NCI-H1436 (cell line): Measurements from ENCODE around the gene ARHGAP4.

ENCODE experiments used
- DNase-seq: peaks from one replicate; lab custom pipeline; 2025; lab: John Stamatoyannopoulos, UW

The ARHGAP4 gene

DNA sequence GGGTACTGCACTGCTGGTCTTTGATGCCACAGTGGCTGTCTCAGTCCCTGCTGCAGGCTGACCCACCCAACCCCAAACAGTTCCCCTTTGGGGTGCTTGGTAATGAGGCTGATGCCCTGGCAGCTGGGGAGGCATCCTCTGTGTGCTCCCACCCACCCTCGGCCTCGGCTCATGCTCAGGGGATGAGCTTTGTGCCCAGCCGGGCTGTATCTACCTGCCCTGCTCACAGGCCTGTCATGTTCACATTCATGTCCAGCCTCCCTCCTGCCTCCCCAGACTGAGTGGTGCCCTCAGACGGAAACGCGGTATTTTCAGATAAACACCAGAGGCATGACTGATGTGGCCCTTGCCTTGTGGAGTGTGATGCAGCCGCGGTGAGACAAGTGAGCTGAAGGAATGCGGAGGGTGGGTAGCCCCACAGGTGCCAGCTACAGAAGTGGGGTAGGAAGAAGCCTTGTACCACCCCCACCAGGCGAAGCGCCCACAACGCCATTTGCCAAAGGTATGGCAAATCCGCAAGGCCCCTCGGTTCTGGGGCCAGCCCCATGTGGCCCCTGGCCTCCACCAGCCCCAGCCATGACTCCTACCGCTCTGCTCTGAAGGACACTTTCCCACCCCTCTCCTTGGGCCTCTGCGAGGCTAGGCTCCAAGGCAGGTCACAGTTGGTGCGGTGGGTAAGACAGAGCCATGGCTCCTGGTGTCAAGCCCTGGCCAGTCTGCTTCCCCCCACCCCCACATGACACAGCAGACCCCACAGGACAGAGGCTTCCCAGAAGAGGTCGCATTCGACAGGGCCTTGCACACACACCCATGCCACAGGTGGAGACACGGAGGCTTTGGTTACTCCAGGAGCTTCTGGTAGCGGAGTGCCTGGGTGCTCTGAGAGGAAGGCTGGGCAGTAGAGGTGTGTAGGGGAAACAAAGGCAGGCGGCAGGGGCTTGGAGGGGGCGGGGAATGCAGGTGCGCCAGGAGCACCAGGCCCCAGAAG, 20.2 kb upstream of the ARHGAP4 start:
- no peak for DNase-seq

DNA sequence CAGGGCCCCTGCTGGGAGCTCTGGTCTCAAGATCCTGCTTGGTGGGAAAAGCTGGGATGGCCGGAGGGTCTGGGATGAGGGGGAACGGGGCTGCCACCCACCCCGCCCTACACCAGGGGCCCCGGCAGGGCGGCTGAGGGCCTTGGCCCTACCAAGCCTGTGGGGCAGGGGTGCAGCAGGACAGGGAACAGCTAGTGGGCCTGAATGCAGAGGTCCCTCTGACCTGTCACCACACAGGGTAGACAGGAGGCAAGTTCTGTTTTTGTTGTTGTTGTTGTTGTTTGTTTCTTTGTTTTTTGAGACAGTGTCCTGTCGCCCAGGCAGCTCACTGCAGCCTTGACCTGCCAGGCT, 18.7 kb upstream of the ARHGAP4 start:
- no peak for DNase-seq

DNA sequence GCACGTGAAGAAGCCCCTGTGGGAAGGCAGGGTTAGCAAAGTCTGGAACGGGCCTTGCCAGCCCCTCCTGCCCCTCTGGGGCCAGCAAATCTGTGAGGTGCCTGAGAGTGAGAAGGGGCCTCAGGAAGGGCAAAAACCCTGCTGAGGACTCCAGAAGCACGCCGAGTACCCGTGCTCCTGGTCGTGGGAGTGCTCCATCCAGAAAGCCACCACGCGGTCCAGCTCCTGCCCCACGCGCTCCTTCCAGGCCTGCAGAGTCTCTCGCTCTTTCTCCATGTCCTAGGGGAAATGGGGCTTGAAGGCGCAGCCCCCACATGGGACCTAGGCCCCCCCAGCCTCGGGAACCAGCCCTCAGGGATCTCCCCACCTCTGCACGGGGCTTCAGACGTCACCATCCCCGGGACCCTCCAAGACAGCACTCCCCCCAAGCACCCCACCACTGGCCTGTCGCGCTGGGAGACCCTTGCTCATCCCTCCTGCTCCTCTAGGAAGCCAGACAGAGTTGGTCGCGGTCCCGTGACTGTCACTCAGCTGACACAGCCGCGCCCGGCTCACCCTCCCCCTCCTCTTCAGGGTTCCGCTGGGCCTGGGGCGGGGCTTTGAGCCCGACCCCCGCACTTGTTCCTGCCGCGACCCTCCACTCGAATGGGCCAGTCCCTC, 18.2 kb upstream of the ARHGAP4 start, which contains the start of gene RENBP:
Gene RENBP, minus strand, starts transcription at position 504 of the 660 bp plus-strand sequence. Its CDS starts 33 bp downstream, at position 471.
- DNase-seq, result peak; percentile 52

DNA sequence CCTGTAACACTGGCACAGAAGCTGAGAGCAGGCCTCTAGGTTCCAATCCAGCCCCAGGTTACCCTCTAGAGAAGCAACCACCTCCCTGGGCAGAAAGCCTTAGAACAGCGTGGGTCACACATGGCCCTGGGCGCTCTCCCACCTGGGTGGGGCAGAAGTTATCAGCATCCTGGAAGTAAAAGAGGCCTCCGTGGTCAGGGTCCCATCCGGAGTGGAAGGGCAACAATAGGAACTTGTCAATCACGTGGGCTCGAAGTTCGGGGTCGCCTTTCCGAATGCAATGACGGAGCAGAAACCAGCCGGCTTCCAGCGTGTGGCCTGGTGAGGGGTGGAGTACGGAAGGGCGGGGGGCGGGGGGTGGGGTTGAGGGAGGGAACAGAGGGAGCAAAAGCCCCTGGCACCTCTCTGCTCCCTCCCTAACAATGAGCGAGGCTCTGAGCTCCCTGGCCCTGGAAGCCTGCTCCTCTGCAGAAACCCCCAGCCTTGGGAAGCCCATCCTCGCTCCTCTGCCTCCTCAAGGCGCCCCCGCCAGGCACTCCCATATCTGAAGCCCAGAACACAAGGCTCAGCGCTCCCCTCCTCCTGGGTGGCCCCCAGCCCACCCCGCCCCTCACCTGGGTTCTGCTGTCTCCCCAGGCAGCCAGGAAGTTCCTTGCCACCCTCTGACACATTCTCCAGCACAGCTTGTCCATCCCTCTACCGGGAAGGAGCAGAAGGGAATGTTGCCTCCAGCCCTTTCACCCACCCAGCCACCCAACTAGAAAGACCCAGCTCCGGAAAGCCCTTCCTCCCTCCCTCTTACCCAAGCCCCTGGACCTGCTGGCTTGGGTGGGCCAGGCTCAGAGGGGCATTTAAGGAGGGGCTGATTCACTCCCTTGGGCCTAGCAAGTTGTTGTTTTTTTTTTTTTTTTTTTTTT, 15.5 kb upstream of the ARHGAP4 start:
- DNase-seq, result no peak

DNA sequence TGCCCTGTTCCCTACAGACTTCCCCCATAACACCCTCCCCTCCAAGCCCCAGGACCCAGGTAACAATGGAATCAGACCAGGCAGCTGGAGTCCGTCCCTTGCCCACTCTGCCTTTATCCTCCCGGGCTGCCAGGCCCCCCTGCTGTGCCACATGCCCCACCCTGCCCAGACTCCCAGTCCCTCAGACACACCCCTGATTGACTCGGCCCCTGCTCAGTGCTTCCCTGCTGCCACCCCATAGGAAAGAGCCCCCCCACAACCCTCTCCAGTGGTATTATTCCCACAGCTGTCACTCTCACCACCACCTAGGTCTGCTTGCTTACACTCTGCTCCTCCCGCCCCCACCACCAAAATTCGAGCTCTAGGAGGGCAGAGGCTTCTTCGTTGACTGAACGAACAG, 13.5 kb upstream of the ARHGAP4 start:
- no peak for DNase-seq

DNA sequence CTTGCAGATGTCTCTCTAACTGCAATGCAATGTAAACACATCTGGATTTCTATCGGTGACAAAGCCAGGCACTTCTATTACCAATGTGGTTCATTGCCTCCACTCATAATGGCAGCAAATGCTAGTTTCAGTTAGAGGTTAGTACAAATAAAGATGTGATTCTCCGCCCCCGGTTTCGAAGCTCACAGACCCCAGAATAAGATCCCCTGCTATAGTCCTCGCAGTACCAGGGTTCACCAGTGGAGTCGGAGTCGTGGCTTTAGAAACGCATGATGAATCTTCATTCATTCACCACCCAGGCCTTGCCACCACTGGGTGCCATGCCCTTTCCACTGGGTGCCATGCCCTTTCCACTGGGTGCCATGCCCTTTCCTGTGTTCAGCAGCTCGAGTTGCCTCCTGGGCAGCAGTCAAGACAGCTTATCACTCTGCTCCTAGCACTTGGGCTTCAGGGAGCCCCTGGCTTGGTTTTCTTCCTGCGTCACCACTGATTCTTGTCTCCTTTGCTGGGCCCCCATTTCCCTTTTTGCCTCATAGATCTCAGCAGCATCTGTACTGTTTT, 12.2 kb upstream of the ARHGAP4 start:
- no peak for DNase-seq

DNA sequence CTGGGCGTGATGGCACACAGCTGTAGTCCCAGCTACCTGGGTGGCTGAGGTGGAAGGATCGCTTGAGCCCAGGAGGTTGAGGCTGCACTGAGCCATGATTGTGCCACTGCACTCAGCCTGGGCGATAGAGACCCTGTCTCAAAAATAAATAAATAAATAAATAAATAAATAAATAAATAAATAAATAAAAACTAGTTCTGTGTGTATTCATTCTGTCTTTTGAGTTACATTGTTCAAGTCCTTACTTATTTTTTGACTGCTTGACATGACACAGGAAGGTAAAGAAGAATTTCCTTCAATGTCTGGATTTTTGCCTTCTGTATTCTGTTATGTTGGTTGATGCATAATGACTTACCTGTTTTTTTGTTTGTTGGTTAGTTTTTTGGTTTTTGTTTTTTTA, 11.0 kb upstream of the ARHGAP4 start:
- DNase-seq, result no peak

DNA sequence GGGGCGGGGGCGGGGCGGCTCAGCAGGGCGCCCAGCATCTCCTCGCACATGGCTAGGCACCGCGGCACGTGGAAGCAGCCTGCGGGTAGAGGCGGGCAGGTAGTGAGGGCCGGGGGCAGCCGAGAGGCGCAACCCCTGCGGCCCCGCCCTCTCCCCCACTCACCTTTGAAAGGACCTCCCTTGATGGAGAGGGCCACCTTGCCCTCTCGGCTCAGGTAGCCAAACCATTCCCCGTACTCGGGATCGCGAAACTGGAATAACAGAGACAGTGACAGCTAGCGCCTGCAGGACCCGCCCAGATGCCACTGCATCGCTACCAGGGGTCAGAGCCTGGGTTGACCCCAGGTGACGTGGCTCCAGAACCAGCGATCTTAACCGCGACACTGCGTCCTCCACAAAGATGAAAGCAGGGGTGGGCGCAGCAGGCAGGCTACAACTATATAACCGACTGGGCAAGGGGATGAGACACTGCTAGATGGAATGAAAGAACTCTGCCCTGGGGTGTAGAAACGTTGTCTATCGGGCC, 9.3 kb upstream of the ARHGAP4 start:
- DNase-seq, result no peak

DNA sequence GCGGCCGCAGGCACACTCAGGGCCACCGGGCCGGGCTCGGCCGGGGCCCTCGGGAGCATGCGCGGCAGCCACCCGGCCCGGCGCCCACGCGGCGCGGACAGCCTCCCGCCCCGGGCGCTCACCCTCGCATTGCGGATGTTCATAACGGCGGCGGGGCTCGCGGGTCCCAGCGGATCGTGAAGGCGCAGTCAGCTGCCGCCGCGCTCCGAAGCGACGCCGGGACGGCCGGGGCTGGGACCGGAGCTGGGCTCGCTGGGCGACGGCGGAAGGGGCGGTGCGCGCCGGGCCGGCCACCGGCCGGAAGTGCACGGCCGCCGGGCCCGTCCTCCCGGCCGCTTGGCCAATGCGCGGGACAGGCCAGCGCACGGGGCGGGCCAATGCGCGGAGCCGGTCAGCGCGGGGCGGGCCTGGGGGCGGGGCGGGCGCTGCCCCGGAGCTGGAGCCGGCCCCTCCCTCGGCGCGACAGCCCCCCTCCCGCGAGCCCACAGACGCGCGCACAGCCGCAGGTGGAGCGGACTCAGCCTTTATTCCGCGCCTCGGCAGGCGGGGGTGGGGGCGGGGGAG, 8.8 kb upstream of the ARHGAP4 start, which contains the start of gene NAA10:
Gene NAA10, minus strand, starts transcription at position 276 of the 564 bp plus-strand sequence. Its CDS starts 133 bp downstream, at position 143.
- peak; percentile 87 for DNase-seq

DNA sequence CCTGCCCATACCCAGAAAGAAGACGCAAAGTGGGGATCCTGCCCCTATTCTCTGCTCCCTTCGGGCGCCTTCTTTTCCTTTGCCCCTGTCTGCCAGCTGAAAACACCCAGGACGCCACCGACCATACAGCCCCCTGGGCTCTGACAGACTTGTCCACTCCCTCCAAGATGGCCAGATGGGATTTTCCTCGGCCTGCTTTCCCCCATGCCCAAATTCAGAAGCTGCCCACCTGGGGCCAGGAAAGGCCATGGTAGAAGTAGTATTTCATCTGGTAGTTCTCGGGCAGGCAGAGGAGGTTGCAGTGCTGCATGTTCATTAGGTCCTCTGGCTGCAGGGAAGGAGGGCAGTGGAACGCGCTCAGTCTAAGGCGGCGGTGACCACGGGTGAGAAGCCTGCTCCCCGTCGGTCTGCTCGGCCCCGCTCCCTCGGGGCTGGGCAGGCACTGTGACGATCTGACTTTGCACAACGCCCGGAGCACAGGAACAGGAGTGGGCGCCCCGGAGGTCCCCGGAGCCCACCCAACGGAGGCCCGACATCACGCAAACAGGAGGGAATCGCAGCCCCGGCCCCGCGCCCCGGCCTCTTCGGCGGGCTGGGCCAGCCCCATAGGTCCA, 8.2 kb upstream of the ARHGAP4 start:
- DNase-seq, result no peak

DNA sequence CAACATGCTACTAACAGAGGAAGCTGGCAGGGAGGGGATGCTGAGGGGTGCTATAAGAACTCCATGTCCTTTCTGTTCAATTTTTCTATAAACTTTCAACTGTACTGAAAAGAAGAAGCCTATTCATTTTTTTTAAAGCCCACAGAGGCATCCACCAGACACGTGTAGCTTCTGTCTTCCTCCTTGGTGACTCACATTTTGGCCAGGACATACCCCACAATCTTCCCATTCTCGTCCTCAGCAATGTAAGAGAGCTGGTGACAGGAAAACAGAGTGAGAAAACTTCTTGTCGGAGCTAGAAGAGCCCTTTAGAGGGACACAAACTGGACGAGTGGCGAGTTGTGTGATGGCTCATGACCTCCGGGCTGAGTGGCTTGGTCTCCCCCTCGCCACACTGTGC, 7.7 kb upstream of the ARHGAP4 start:
- DNase-seq, result no peak

DNA sequence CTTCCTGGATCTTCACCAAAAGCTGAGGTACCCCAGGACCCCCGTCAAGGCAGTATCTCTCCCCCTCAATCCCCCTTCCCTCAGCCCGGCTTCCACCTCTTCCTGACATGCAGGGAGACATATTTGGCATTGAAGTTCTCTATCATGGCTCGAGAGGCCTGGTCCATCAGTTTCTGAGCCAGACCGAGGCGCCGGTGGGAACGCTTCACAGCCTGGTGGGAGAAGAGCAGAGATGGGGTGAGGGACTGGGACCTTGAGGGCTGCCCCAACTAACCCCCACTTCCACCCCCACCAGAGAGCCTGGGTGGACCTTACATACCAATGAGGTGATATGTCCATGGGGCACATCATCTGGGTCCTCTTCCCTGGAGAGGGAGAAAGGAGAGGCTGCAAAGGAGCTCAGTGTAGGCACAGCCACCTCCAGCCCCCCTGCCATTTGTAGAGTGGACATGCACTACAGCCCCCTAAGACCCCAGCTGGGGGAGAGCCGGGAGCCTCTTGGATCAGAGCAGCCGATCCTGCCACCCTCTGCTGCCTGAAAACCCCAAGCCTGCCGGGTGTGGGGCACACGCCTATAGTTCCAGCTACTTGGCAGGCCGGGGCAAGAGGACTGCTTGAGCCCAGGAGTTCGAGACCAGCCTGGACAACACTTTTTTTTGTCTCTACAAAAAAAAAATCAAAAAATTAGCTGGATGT, 6.3 kb upstream of the ARHGAP4 start:
- no peak for DNase-seq

DNA sequence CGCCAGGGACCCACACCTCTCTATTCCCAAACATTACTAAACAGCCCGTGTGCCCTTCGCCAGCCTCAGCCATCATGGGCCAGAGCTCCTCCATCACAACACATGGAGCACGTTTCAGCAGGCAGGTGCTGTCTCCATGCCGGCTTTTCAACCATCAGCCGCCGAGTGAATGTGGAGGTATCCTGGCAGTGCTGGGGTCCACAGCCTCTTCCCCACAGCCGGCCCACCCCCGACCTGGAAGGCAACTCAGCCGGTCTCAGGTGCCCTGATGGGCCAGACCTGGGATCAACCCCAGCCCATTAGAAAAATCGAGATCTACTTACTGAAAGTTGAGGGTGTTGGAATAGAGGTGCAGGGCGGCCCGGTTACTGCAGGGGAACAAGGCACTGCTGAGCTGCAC, 5.7 kb upstream of the ARHGAP4 start:
- DNase-seq, result no peak

DNA sequence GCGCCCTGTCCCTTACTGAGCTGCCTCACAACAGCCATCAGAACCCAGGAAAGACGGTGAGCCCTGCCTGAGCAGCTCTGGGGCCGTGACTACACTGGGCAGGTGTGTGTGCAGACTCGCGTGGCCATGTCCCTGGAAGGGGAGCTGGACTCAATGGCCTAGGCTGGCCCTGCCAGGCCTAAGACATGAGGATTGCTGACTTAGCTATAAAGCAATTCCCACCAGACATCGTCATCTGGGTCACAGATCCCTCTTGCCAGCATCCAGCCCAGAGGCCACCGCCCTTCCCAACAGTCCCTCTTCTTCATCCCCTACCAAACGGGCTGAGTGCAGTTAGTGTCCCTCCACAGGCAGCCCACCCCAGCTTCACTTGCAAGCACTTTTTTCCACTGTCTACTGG, 5.1 kb upstream of the ARHGAP4 start:
- no peak for DNase-seq

DNA sequence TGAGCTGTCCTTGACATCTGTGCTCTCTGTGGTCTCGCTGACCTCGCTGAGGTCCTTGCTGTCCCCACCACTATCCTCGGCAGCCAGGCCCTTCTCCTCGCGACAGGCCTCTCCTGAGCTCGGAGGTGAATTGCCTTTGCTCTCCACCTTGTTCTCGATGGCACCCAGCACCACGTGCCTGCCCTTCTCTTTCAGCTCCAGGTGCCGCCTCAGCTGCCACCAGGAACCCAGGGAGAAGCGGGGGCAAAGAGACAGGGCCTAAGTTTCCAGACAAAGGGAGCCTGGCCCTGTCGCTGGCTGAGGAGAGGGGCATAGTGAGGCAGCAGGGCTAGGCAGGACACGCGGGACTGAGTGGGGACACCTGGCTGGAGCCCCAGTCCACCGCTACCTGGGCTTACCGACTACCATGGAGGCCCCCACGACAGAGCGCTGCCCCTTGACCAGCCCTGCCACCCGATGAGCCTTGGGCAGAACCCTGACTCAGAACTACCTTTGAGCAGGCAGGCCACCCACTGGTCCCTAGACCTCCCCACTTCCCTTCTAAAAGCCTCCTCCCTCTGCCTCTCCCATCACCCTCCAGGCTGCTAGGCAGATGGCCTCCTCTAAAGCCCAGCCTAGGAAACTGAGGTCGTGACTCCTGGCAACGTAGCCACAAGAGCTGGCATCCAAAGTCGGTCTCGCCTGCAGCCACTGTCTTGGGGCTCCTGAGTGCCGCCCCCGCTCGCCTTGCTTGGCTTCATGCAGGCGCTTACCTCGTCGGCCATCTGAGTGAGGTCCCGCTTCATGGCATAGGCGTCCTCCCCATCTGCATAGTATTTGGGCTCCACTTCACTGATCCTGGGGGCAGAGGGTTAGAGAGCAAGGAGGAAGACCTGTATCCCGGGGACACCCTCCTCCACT, 4.2 kb upstream of the ARHGAP4 start:
- no peak for DNase-seq

DNA sequence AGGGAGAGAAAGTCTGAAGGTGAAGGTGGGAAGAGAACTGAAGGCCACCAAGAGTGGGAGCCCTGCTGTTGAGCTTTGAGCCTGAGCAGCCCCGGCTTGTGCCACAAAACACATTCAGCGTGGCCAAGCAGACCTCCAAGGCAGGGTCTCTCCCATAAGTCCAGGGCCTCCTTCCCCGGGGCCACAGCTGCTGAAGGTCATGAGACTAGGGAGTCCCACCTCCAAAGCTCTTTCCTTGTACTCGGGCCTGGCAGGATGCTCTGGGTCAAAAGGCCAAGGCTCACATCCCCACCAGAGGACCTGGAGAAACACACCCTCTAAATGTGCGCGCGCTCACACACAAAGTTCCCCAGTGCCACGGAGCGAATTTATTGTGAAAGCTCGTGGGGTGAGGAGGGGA, 3.5 kb upstream of the ARHGAP4 start:
- DNase-seq, result no peak

DNA sequence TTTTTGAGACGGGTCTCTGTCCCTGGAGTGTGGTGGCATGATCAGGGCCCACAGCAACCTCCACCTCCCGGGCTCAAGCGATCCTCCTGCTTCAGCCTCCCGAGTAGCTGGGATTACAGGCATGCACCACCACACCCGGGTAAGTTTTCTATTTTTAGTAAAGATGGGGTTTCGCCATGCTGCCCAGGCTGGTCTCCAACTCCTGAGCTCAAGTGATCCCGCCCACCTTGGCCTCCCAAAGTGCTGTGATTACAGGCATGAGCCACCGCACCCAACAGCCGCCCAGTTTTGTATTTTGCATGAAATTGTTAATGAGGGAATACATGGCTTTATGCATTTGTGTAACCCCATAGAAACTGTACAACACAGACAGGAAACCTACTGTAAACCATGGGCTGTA, 2.8 kb upstream of the ARHGAP4 start:
- DNase-seq, result no peak

DNA sequence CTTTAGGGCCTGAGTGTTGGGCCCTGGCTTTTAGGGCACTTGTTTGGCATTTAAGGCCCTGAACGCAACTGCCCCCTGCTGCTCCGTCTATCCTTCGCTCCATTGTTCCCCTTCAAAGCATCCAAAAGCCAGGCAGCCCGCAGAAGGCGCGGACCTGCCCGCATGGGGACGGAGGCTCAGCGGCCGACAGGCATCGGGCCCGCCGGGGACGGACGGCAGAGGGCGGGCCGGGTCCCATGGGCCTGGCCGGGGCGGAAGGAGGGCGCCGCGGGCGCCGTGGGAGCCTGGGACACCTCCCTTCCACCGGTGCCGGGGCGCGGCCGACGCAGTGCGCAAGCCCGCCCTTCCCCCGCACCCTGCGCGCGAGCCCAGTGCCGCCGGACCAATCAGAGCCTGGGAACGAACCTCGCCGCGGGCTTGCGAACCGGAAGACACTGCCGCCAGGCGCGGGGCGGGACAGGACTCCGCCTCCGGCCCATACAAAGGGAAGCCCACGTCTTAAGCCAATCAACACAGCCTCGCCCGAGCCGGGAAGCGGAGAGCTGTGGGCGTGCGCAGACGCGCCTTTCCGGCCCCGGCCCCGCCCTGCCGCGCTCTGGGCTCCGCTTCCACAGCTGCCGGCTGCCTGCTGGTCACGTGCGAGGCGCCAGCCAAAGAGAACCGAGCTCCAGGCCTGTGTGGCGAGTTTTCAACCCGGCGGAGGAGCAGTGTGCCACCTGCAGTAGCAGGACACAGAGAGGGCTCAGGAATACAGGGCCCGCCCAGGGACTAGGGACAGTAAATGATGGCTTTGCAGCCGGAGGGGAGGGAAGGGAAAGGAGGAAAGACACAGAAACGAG, 2.1 kb upstream of the ARHGAP4 start:
- DNase-seq, result peak; percentile 99
